ENCODE data around the gene HS3ST6. TPM values are rescaled to one million over a fixed set of nuclear protein-coding genes. Genes with fewer than 3 reads are reported as not detected.

The HS3ST6 gene
- total and polyA plus RNA-seq, 2 of the 13 experiments (the other 11 are each of a cell fraction or from before 2014, with no cell fraction given), result not detected

DNA sequence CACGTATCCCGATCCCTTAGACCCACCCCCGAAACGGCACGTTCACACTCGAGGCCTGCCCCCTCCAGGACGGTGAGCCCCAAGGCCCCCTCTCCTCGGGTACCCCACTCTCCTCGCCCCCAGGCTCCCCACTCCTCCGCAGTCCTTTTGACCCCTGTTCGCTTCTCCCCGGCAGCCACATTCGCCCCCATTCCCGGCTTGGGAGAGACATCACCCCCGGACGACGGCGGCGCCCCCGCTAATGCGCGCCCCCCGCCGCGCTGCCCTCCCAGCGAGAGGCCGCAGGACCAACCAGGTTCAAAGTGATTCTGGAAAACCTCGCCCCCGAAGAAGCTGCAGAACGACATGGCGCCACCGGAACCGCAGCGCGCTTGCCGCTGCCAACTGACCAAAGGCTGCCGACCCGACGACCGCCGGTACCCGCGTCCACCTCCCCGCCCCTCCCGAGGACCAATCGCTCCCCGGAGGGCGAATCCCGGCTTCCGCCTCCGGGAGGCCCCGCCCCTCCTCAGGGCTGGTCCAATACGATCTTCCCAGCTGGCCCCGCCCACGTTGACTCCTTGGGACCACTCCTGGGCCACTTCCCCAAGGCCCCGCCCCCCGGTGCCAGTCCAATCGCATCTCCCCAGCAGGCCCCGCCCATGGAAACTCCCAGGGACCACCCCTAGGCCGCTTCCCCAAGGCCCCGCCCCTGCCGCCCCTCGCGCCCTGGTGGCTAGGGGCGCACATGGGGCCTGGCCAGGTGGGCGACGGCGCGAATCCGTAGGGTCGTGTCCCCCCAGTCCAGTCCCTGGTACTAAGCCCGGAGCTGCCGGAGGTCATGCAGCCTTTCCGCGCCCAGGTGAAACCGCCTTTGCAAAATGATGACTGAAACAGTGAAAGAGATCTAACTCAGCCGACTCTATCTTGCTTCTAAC, 24.9 kb upstream of the HS3ST6 start, which contains the start of gene MSRB1 (continued):
- TF ChIP-seq SRY (CRISPR knock-in tag; IDR thresholded peaks at IDR 0.05) (peak; percentile 80; the same call in 1 of the 2 replicates), ZNF335 (CRISPR knock-in tag; IDR thresholded peaks at IDR 0.05) (no peak), RBFOX2 (IDR thresholded peaks at IDR 0.05; ENCODE audit: low read depth, low read length) (peak; percentile 96), ADNP (CRISPR knock-in tag; IDR thresholded peaks at IDR 0.05) (no peak), ZNF773 (CRISPR knock-in tag; IDR thresholded peaks at IDR 0.05; ENCODE audit: borderline replicate concordance) (no peak), IRF2 (CRISPR knock-in tag; IDR thresholded peaks at IDR 0.05) (no peak), GATAD2A (CRISPR knock-in tag; IDR thresholded peaks at IDR 0.05) (peak; percentile 18; the same call in 1 of the 2 replicates)
- TF ChIP-seq, protein P1, sequence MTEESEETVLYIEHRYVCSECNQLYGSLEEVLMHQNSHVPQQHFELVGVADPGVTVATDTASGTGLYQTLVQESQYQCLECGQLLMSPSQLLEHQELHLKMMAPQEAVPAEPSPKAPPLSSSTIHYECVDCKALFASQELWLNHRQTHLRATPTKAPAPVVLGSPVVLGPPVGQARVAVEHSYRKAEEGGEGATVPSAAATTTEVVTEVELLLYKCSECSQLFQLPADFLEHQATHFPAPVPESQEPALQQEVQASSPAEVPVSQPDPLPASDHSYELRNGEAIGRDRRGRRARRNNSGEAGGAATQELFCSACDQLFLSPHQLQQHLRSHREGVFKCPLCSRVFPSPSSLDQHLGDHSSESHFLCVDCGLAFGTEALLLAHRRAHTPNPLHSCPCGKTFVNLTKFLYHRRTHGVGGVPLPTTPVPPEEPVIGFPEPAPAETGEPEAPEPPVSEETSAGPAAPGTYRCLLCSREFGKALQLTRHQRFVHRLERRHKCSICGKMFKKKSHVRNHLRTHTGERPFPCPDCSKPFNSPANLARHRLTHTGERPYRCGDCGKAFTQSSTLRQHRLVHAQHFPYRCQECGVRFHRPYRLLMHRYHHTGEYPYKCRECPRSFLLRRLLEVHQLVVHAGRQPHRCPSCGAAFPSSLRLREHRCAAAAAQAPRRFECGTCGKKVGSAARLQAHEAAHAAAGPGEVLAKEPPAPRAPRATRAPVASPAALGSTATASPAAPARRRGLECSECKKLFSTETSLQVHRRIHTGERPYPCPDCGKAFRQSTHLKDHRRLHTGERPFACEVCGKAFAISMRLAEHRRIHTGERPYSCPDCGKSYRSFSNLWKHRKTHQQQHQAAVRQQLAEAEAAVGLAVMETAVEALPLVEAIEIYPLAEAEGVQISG (CRISPR knock-in tag; IDR thresholded peaks at IDR 0.05), result peak; percentile 55; the same call in 1 of the 2 replicates
- TF ChIP-seq, protein P2, sequence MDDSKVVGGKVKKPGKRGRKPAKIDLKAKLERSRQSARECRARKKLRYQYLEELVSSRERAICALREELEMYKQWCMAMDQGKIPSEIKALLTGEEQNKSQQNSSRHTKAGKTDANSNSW (CRISPR knock-in tag; IDR thresholded peaks at IDR 0.05; ENCODE audit: borderline replicate concordance), result no peak
- TF ChIP-seq, protein P3, sequence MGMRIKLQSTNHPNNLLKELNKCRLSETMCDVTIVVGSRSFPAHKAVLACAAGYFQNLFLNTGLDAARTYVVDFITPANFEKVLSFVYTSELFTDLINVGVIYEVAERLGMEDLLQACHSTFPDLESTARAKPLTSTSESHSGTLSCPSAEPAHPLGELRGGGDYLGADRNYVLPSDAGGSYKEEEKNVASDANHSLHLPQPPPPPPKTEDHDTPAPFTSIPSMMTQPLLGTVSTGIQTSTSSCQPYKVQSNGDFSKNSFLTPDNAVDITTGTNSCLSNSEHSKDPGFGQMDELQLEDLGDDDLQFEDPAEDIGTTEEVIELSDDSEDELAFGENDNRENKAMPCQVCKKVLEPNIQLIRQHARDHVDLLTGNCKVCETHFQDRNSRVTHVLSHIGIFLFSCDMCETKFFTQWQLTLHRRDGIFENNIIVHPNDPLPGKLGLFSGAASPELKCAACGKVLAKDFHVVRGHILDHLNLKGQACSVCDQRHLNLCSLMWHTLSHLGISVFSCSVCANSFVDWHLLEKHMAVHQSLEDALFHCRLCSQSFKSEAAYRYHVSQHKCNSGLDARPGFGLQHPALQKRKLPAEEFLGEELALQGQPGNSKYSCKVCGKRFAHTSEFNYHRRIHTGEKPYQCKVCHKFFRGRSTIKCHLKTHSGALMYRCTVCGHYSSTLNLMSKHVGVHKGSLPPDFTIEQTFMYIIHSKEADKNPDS (CRISPR knock-in tag; IDR thresholded peaks at IDR 0.05), result 0 out of 2 replicates have a peak, but pooled peaks have one; percentile 50
- TF ChIP-seq, protein P4, sequence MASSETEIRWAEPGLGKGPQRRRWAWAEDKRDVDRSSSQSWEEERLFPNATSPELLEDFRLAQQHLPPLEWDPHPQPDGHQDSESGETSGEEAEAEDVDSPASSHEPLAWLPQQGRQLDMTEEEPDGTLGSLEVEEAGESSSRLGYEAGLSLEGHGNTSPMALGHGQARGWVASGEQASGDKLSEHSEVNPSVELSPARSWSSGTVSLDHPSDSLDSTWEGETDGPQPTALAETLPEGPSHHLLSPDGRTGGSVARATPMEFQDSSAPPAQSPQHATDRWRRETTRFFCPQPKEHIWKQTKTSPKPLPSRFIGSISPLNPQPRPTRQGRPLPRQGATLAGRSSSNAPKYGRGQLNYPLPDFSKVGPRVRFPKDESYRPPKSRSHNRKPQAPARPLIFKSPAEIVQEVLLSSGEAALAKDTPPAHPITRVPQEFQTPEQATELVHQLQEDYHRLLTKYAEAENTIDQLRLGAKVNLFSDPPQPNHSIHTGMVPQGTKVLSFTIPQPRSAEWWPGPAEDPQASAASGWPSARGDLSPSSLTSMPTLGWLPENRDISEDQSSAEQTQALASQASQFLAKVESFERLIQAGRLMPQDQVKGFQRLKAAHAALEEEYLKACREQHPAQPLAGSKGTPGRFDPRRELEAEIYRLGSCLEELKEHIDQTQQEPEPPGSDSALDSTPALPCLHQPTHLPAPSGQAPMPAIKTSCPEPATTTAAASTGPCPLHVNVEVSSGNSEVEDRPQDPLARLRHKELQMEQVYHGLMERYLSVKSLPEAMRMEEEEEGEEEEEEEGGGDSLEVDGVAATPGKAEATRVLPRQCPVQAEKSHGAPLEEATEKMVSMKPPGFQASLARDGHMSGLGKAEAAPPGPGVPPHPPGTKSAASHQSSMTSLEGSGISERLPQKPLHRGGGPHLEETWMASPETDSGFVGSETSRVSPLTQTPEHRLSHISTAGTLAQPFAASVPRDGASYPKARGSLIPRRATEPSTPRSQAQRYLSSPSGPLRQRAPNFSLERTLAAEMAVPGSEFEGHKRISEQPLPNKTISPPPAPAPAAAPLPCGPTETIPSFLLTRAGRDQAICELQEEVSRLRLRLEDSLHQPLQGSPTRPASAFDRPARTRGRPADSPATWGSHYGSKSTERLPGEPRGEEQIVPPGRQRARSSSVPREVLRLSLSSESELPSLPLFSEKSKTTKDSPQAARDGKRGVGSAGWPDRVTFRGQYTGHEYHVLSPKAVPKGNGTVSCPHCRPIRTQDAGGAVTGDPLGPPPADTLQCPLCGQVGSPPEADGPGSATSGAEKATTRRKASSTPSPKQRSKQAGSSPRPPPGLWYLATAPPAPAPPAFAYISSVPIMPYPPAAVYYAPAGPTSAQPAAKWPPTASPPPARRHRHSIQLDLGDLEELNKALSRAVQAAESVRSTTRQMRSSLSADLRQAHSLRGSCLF (CRISPR knock-in tag; IDR thresholded peaks at IDR 0.05; ENCODE audit: borderline replicate concordance), result no peak
- TF ChIP-seq, protein P5, sequence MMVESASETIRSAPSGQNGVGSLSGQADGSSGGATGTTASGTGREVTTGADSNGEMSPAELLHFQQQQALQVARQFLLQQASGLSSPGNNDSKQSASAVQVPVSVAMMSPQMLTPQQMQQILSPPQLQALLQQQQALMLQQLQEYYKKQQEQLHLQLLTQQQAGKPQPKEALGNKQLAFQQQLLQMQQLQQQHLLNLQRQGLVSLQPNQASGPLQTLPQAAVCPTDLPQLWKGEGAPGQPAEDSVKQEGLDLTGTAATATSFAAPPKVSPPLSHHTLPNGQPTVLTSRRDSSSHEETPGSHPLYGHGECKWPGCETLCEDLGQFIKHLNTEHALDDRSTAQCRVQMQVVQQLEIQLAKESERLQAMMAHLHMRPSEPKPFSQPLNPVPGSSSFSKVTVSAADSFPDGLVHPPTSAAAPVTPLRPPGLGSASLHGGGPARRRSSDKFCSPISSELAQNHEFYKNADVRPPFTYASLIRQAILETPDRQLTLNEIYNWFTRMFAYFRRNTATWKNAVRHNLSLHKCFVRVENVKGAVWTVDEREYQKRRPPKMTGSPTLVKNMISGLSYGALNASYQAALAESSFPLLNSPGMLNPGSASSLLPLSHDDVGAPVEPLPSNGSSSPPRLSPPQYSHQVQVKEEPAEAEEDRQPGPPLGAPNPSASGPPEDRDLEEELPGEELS (CRISPR knock-in tag; IDR thresholded peaks at IDR 0.05), result no peak
- TF ChIP-seq, protein P6, sequence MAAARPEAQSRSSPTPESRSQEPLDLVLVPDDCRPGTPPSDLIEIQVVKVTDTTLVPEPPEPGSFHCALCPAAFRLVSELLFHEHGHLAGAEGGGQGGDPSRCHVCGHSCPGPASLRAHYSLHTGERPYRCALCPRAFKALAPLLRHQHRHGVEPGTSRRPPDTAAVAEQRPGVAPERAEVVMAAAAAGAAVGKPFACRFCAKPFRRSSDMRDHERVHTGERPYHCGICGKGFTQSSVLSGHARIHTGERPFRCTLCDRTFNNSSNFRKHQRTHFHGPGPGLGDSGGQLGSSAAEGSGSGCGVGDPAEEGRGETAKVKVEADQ (CRISPR knock-in tag; IDR thresholded peaks at IDR 0.05; ENCODE audit: borderline replicate concordance), result no peak
